Measurements from ENCODE around the gene DVL1.

DNA sequence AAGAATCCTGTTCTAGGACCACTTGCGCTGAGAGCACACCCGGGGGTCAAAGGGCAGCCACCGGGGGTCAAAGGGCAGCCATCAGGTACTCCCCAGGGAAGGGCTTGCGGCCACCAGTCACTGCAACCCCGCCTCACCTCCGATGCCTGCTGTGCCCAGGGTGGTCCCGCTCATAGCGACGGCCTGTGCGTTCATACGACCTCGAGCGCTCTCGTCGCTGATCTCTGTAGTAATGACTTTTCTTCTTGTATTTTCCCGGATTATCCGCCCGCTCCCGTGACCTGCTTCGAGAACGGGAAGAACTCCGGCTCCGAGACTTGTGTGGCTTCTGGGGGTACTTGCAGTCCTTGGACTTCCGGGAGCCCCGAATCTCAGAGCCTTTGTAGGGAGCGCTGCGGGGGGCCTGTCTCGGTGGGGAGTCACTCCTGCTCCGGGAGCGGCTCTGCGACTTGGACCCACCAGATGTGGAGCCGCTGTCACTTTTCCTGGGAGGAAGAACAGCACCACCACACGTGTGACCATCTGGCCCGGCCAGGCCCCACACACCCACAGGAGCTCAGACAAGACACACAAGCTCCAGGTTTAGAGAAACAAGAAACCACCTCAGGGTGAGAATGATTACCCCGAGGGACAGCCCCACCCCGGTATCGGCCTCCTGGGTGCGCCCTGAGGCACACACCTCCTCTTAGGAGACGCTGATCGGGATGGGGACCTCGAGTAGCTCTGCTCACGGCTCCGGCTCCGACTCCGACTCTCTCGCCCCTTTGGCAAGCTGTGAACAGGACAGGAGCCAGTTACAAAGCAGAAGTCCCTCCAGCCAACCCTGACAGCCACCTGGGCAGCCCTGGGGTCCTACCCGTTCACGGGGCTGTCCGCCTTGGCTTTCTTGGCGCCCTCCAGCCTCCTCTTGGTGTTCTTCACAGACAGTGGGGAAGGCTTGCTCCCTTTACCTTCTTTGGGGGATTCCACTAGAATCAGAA is 38.2 kb upstream of the DVL1 start:
- TF ChIP-seq POLR2A (IDR thresholded peaks at IDR 0.05; ENCODE audit: low read depth, low read length) (no peak), POLR2AphosphoS5 (IDR thresholded peaks at IDR 0.05; ENCODE audit: low read depth, low read length) (no peak), TAF1 (IDR thresholded peaks at IDR 0.05; ENCODE audit: borderline replicate concordance, low read depth, low read length) (no peak)

Data from GM12892 (cell line).